Measurements from ENCODE around the gene DKK2.

Gene DKK2

DNA sequence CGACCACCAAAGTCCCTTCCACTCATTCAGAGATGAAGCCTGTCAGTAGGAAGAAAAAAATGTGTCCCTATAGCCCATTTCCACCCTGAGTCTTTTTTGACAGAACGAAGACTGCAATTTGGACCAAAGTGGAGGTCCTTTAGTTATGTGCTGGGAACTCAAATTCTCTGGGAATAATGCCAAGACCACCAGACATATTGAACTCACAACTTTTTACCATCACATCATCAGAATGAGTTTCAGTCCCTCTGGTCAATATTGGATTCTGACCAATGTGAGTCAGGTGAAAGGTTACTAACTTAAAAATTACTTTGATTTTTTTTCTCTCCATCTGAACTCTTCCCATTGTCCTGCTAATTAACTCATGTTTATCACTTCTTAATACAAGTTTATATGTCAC lies 128.9 kb downstream of the DKK2 start:
- DNase-seq (ENCODE audit: extremely low spot score) = no peak
- POLR2A ChIA-PET = no interaction called here
- TF ChIP-seq, protein P1, sequence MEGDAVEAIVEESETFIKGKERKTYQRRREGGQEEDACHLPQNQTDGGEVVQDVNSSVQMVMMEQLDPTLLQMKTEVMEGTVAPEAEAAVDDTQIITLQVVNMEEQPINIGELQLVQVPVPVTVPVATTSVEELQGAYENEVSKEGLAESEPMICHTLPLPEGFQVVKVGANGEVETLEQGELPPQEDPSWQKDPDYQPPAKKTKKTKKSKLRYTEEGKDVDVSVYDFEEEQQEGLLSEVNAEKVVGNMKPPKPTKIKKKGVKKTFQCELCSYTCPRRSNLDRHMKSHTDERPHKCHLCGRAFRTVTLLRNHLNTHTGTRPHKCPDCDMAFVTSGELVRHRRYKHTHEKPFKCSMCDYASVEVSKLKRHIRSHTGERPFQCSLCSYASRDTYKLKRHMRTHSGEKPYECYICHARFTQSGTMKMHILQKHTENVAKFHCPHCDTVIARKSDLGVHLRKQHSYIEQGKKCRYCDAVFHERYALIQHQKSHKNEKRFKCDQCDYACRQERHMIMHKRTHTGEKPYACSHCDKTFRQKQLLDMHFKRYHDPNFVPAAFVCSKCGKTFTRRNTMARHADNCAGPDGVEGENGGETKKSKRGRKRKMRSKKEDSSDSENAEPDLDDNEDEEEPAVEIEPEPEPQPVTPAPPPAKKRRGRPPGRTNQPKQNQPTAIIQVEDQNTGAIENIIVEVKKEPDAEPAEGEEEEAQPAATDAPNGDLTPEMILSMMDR (IDR thresholded peaks at IDR 0.05; ENCODE audit: control extremely low read depth, extremely low read depth, low read depth, missing control alignments) = no peak
- CTCF ChIA-PET = interaction anchor here (1.0 kb wide), 1 partner anchor 9 kb away, joined by 3 read pairs; no protein-coding TSS in a partner anchor

DNA sequence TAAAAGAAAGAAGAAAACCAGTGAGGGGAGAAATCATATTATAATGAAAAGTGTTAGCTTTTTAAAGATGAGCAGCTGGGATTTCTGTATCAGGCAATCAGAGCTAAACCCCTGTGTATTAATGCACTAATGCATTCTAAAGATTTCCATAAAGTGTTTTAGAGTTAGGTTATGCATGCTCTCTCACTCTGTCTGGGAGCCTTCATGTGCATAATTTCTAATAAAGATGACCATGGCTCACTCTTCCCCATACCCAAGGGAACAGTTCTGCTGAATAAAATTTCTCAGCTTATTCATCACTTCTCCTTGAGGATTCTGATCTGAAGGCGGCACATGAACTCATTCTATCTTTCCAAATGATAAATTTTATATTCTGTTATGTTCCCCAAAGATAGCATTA lies 129.4 kb downstream of the DKK2 start:
- ChIA-PET CTCF (interaction anchor here (1.3 kb wide), 1 partner anchor 12 kb away, joined by 3 read pairs; no protein-coding TSS in a partner anchor), POLR2A (no interaction called here)
- DNase-seq (ENCODE audit: extremely low spot score) = no peak
- TF ChIP-seq, protein P1 (IDR thresholded peaks at IDR 0.05; ENCODE audit: control extremely low read depth, extremely low read depth, low read depth, missing control alignments) = no peak

DNA sequence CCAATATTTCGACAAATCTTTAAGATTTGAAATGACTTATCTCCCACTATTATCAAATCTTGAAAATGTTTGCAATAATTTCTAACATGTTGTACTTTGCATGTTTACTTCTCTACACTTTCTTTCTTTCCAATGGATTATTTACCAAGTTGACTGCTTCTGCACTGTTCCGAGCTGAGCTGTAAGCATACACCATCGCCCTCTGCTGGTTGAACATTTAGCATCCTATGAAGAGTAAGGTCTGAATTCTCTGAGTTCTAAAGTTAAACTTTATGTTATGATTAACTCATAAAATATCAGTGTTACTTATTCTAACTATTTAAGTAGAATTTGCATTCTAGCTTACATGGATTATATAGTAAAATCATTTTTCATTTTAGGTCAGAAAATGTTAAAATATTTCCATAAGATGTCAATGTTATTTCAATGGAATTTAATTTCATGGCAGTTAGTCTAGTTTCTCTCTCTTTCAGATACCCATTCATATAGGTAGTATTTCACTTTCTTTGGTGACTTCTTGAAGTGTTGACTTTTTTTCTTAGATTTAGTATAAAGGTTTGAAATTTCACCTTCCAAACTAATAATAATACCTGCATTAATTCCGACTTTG lies 137.4 kb downstream of the DKK2 start:
- ChIA-PET CTCF (interaction anchor here (0.9 to 2.2 kb wide), 7 partner anchors 9 to 630 kb away, joined by 3 to 8 read pairs (median 3); no protein-coding TSS in a partner anchor), POLR2A (no interaction called here)
- TF ChIP-seq, protein P1 (IDR thresholded peaks at IDR 0.05; ENCODE audit: control extremely low read depth, extremely low read depth, low read depth, missing control alignments) = peak; percentile 72
- DNase-seq (ENCODE audit: extremely low spot score) = peak; percentile 20

DNA sequence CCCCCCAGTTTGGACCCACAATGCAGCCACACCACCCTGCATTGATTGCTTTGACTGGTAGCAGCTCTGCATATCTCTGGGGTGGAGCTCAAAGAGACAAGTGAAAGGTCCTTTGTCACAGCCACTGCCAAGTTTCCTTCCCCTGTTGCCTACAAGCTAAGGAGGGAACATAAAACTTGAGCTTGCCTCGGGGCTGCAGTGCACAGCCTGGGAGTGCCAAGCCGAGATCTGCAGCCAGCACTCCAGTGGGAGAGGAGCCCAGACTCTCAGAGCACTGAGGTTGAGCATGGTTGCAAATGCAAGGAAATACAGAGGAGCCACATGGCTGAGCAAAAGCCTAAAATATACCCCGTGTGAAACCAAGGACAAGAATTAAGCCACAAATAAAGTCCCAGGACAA lies 142.2 kb downstream of the DKK2 start:
- TF ChIP-seq, protein P1 (IDR thresholded peaks at IDR 0.05; ENCODE audit: control extremely low read depth, extremely low read depth, low read depth, missing control alignments) = no peak
- CTCF ChIA-PET = interaction anchor here (1.6 kb wide), 1 partner anchor 9 kb away, joined by 8 read pairs; no protein-coding TSS in a partner anchor
- POLR2A ChIA-PET = no interaction called here
- no peak for DNase-seq (ENCODE audit: extremely low spot score)

DNA sequence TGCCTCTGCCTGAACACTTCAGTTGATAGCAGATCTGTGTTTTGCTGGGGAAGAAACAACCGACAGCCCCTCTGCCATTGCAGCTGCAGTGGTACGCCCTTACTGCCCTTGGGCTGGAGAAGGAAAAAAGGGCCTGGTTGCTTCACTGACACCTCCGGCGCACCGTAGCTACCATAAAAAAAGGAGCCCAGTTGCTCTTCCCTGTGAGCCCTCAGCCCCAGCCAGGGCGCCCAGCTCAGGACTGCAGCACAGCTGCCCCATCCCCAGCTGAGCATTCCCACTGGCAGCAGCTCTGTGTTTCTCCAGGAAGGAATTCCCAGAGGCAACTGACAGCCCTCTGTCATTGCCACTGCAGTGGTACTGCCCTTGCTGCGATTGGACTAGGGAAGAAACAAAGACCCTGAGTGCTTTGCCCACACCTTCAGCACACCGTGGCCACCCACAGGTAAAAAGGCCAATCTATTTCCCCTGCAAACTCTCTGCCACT lies 142.7 kb downstream of the DKK2 start:
- no peak for DNase-seq (ENCODE audit: extremely low spot score)
- ChIA-PET POLR2A (no interaction called here), CTCF (interaction anchor here (1.6 kb wide), 1 partner anchor 9 kb away, joined by 8 read pairs; no protein-coding TSS in a partner anchor)
- TF ChIP-seq, protein P1 (IDR thresholded peaks at IDR 0.05; ENCODE audit: control extremely low read depth, extremely low read depth, low read depth, missing control alignments) = no peak

DNA sequence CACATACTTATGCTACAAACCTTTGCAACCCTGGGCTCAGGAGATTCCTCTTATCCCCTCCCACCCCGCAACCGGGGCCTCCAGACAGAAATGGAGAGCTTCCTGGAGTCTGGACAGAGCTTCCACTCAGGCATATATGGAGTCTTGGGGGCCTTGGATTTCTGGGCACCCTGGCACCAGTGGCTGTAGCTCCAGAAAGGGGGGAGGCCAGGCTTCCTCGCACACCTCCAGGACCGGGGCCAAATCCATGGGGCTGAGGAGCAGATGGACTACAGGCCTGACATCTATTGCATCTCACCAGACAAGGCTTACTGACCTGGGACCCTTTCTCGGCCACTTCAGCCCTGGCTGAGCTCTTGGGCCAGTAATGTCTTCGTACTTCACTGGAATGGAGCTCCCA lies 143.3 kb downstream of the DKK2 start:
- TF ChIP-seq, protein P1 (IDR thresholded peaks at IDR 0.05; ENCODE audit: control extremely low read depth, extremely low read depth, low read depth, missing control alignments) = no peak
- ChIA-PET POLR2A (no interaction called here), CTCF (no interaction called here)
- DNase-seq (ENCODE audit: extremely low spot score) = no peak
